Upper lobe of left lung (tissue), 4 donors: ENCODE measurements around the gene KCNK15.

ENCODE experiments used
- POLR2A ChIP-seq, 4 donors: fragments of 450-650 bp; IDR thresholded peaks; one replicate each; pipeline ENCODE4 v1.5.1; 2016 to 2017; ENCODE audit warnings: antibody characterized with exemption in 4 of 4, mild to moderate bottlenecking in 2 of 4
- POLR2AphosphoS5 ChIP-seq, 2 donors: sonication (generic); formaldehyde crosslinking; IDR thresholded peaks; one replicate each; pipeline ENCODE4 v1.5.1; 2017; ENCODE audit warnings: antibody characterized with exemption in 2 of 2
- TF ChIP-seq, protein P1 (sequence below), 6 experiments: fragments of 450-650 bp in 4 of 6; fragments of 200-600 bp in 2 of 6; sonication (generic) in 2 of 6; IDR thresholded peaks; one replicate each; pipeline ENCODE4 v1.5.1; 2016 to 2019; ENCODE audit warnings: antibody characterized with exemption in 6 of 6

DNA sequence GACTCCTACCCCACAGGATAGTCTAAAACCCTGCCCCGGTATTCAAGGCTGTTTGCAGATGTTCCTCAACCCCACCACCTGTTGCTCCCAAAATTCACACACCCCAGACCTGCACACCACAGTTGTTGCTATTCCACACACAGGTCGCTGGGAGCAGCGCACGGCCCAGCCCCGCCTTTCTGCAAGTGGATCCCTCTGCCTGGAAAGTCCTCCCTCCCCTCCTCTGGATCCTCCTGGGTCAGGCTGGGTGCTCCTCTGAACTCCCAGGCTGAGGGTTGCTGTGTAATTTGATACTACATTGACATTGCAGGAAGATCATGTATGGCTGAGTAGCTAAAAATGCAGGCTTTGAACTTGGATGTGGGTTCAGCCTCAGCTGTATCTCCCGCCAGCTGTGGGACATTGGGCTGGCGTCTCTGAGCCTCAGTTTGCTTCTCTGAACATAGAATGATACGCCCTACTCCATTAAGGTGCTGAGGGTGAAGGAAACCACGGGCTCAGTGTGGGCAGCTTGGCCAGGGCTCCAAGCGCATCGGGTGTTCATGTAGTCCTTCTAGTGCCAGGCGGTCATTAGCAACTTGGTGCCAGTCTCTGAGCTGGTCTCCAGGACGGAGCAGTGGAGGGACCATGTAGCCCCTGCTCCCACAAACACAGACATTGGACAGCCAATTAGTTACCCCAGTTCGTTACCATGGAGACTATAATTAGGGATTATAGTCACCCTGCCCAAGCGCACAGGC is 44.4 kb upstream of the KCNK15 start:
- TF ChIP-seq POLR2AphosphoS5 (IDR thresholded peaks at IDR 0.05) (no peak), POLR2A (IDR thresholded peaks at IDR 0.05) (no peak)
- TF ChIP-seq, protein P1, sequence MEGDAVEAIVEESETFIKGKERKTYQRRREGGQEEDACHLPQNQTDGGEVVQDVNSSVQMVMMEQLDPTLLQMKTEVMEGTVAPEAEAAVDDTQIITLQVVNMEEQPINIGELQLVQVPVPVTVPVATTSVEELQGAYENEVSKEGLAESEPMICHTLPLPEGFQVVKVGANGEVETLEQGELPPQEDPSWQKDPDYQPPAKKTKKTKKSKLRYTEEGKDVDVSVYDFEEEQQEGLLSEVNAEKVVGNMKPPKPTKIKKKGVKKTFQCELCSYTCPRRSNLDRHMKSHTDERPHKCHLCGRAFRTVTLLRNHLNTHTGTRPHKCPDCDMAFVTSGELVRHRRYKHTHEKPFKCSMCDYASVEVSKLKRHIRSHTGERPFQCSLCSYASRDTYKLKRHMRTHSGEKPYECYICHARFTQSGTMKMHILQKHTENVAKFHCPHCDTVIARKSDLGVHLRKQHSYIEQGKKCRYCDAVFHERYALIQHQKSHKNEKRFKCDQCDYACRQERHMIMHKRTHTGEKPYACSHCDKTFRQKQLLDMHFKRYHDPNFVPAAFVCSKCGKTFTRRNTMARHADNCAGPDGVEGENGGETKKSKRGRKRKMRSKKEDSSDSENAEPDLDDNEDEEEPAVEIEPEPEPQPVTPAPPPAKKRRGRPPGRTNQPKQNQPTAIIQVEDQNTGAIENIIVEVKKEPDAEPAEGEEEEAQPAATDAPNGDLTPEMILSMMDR (IDR thresholded peaks at IDR 0.05): no peak
